GM23338 (cell line): ENCODE results near the gene FBXW10.
"Not testable (repeated sequence)": the region's sequence is repeated elsewhere in the genome, so short reads cannot be mapped to it uniquely, and the experiment has no call there.

Experiments used
- EZH2 ChIP-seq: fragments of 200-600 bp; sonication (generic); IDR thresholded peaks from one replicate; pipeline ENCODE4 v1.8.0; 2017; ENCODE audit warnings: antibody characterized with exemption, mild to moderate bottlenecking, low read depth; ENCODE audit not compliant: unreplicated experiment
- EZH2phosphoT487 ChIP-seq: fragments of 200-600 bp; sonication (generic); IDR thresholded peaks from one replicate; pipeline ENCODE4 v1.8.1; 2018; ENCODE audit warnings: antibody characterized with exemption; ENCODE audit not compliant: unreplicated experiment
- JUNB ChIP-seq: IDR thresholded peaks from one replicate; pipeline ENCODE4 v1.6.1; 2016; ENCODE audit warnings: antibody characterized with exemption; ENCODE audit not compliant: unreplicated experiment
- POLR2AphosphoS5 ChIP-seq: IDR thresholded peaks from 2 replicates; pipeline ENCODE4 v1.6.1; 2016; ENCODE audit warnings: antibody characterized with exemption, low read depth
- ZNF114 ChIP-seq: fragments of 250-450 bp; sonication (Bioruptor Pico); IDR thresholded peaks from 2 replicates; pipeline ENCODE4 v1.5.0; 2020; ENCODE audit warnings: mild to moderate bottlenecking, moderate library complexity
- TF ChIP-seq, protein P1 (sequence below), 2 experiments: fragments of 200-600 bp in 1 of 2; sonication (generic) in 1 of 2; conservative IDR thresholded peaks; 2 replicates each; pipeline versions ENCODE4 v1.5.1 to v1.6.1; 2016 to 2017; ENCODE audit warnings: antibody characterized with exemption in 2 of 2, low read depth in 2 of 2, mild to moderate bottlenecking in 2 of 2, moderate library complexity in 1 of 2
- TF ChIP-seq, protein P2 (sequence below): IDR thresholded peaks from 2 replicates; pipeline ENCODE4 v1.6.1; 2016; ENCODE audit warnings: antibody characterized with exemption

DNA sequence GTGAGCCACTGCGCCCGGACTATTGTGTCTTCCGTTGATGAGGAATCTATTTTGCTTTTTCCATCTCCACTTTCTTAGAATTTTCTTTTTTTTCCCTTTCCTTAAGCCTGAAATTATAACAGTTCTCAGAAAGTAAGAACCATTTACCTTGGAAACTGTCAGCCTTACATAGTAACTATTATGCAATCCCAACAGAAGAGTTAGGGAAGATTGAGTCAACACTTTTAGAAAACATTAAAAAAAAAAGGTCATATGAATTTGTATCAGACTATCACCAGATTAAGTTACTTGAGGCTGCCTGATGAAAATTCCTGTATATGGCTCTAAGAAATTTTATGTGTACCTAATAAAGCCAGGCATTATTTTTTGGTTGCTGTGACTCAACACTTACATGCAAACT is 35.6 kb upstream of the FBXW10 start:
- TF ChIP-seq, protein P1, sequence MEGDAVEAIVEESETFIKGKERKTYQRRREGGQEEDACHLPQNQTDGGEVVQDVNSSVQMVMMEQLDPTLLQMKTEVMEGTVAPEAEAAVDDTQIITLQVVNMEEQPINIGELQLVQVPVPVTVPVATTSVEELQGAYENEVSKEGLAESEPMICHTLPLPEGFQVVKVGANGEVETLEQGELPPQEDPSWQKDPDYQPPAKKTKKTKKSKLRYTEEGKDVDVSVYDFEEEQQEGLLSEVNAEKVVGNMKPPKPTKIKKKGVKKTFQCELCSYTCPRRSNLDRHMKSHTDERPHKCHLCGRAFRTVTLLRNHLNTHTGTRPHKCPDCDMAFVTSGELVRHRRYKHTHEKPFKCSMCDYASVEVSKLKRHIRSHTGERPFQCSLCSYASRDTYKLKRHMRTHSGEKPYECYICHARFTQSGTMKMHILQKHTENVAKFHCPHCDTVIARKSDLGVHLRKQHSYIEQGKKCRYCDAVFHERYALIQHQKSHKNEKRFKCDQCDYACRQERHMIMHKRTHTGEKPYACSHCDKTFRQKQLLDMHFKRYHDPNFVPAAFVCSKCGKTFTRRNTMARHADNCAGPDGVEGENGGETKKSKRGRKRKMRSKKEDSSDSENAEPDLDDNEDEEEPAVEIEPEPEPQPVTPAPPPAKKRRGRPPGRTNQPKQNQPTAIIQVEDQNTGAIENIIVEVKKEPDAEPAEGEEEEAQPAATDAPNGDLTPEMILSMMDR (conservative IDR thresholded peaks at IDR 0.05; ENCODE audit: low read depth in 2 of 2), result not testable (repeated sequence)
- TF ChIP-seq POLR2AphosphoS5; ZNF114 (CRISPR knock-in tag); EZH2; EZH2phosphoT487; JUNB: not testable (repeated sequence)
- TF ChIP-seq, protein P2, sequence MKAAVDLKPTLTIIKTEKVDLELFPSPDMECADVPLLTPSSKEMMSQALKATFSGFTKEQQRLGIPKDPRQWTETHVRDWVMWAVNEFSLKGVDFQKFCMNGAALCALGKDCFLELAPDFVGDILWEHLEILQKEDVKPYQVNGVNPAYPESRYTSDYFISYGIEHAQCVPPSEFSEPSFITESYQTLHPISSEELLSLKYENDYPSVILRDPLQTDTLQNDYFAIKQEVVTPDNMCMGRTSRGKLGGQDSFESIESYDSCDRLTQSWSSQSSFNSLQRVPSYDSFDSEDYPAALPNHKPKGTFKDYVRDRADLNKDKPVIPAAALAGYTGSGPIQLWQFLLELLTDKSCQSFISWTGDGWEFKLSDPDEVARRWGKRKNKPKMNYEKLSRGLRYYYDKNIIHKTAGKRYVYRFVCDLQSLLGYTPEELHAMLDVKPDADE, result not testable (repeated sequence)
